GM12878 (cell line): ENCODE data around the gene ST6GALNAC3. TPM values are rescaled to one million over a fixed set of nuclear protein-coding genes. Genes with fewer than 3 reads are reported as not detected.

Source experiments
- ATAC-seq: fragments of 200-7000 bp; cut with Tn5 transposase; 3 replicates; pipeline ENCODE4 v1.9.1; 2020; ENCODE audit warnings: mild to moderate bottlenecking, moderate library complexity
- BruUV-seq: library from RNA; stranded (reverse); fragments of 400-500 nt; replicated peaks from 2 replicates; lab custom pipeline; 2021; lab: Mats Ljungman, UMichigan
- CTCF ChIA-PET: fragments of 300-600 bp; sonication (Branson Sonifier 250); formaldehyde crosslinking; extraction: SDS; loops from one replicate; lab custom pipeline; 2021; ENCODE audit warnings: inconsistent platforms; lab: Yijun Ruan, JAX
- POLR2A ChIA-PET: fragments of 350-600 bp; formaldehyde crosslinking; extraction: SDS; loops from one replicate; lab custom pipeline; 2021; ENCODE audit warnings: inconsistent platforms; lab: Charles Lee
- RAD21 ChIA-PET: fragments of 300-600 bp; sonication (Branson Sonifier 250); formaldehyde crosslinking; loops from one replicate; lab custom pipeline; 2023; ENCODE audit warnings: antibody characterized with exemption; ENCODE audit not compliant: unreplicated experiment; lab: Charles Lee
- SMC1A ChIA-PET: fragments of 300-600 bp; sonication (Branson Sonifier 250); formaldehyde crosslinking; loops from one replicate; lab custom pipeline; 2023; ENCODE audit not compliant: unreplicated experiment, uncharacterized antibody; lab: Charles Lee
- DNase-seq: peaks from one replicate; pipeline ENCODE4 v3.0.0-alpha.2; 2011; ENCODE audit warnings: low read depth, low spot score
- FAIRE-seq: peaks from 3 replicates; lab custom pipeline; 2011; peaks lifted over from hg19 to GRCh38; lab: Jason Lieb, UNC
- H2AFZ ChIP-seq: 2 replicates; pipeline ENCODE4 v1.6.0; 2011; ENCODE audit warnings: low read depth, low read length, control low read depth; ENCODE audit not compliant: control insufficient read depth
- H3K27ac ChIP-seq: 2 replicates; pipeline ENCODE4 v1.5.1; 2011; ENCODE audit warnings: control low read depth; ENCODE audit not compliant: control insufficient read depth, insufficient read depth
- H3K27me3 ChIP-seq, 2 experiments: replicated peaks in 1 of 2; 2 replicates each; pipeline versions ENCODE4 v1.6.0 to v1.6.1; 2011; ENCODE audit warnings: low read length in 1 of 2; ENCODE audit not compliant: control insufficient read depth in 2 of 2, insufficient read depth in 2 of 2
- H3K36me3 ChIP-seq, 2 experiments: 2 replicates each; pipeline ENCODE4 v1.5.1; 2011; ENCODE audit warnings: low read length in 1 of 2; ENCODE audit not compliant: control insufficient read depth in 2 of 2, insufficient read depth in 2 of 2
- H3K4me1 ChIP-seq: 2 replicates; pipeline ENCODE4 v1.6.1; 2011; ENCODE audit warnings: mild to moderate bottlenecking, low read length, moderate library complexity, mixed read lengths; ENCODE audit not compliant: control insufficient read depth, insufficient read depth
- H3K4me2 ChIP-seq: 2 replicates; pipeline ENCODE4 v1.6.0; 2011; ENCODE audit warnings: control low read depth; ENCODE audit not compliant: control insufficient read depth, insufficient read depth
- H3K4me3 ChIP-seq: fragments of 200-600 bp; sonication (generic); 2 replicates; pipeline ENCODE4 v1.5.1; 2016
- H3K79me2 ChIP-seq: 2 replicates; pipeline ENCODE4 v1.6.0; 2011; ENCODE audit warnings: low read length; ENCODE audit not compliant: control insufficient read depth, insufficient read depth
- H3K9ac ChIP-seq: 2 replicates; pipeline ENCODE4 v1.8.0; 2011; ENCODE audit warnings: low read length, control low read depth, mixed read lengths; ENCODE audit not compliant: control insufficient read depth, insufficient read depth
- H3K9me3 ChIP-seq: replicated peaks from 3 replicates; pipeline ENCODE4 v1.5.1; 2011; ENCODE audit warnings: mild to moderate bottlenecking, low read length; ENCODE audit not compliant: control insufficient read depth, insufficient read depth
- H4K20me1 ChIP-seq: 2 replicates; pipeline ENCODE4 v1.6.0; 2011; ENCODE audit not compliant: control insufficient read depth, insufficient read depth
- CHD1 ChIP-seq: IDR thresholded peaks from 2 replicates; pipeline ENCODE4 v1.6.1; 2012; ENCODE audit warnings: low read depth, low read length, improper control_type of control experiment
- CTCF ChIP-seq, 3 experiments: IDR thresholded peaks in 2 of 3; conservative IDR thresholded peaks in 1 of 3; 2 replicates each; pipeline ENCODE4 v1.5.1; 2011; ENCODE audit warnings: low read depth in 3 of 3, low read length in 3 of 3, mild to moderate bottlenecking in 3 of 3, control low read depth in 2 of 3, moderate library complexity in 2 of 3, inconsistent platforms in 1 of 3, mixed read lengths in 1 of 3; ENCODE audit not compliant: control insufficient read depth in 2 of 3, insufficient read depth in 1 of 3; ENCODE audit errors: extremely low read depth in 1 of 3
- EGR1 ChIP-seq, 2 experiments: IDR thresholded peaks; 1 replicate in 1 of 2; 2 replicates in 1 of 2; pipeline ENCODE4 v1.6.1; 2011 to 2012; ENCODE audit warnings: low read depth in 2 of 2, low read length in 2 of 2, borderline replicate concordance in 1 of 2, mild to moderate bottlenecking in 1 of 2, moderate library complexity in 1 of 2
- EP300 ChIP-seq, 2 experiments: fragments of 150-350 bp in 1 of 2; IDR thresholded peaks; 2 replicates each; pipeline ENCODE4 v1.6.1; 2011 to 2012; ENCODE audit warnings: low read depth in 2 of 2, low read length in 2 of 2, borderline replicate concordance in 1 of 2, improper control_type of control experiment in 1 of 2, inconsistent platforms in 1 of 2; ENCODE audit not compliant: control insufficient read depth in 1 of 2
- EZH2 ChIP-seq: IDR thresholded peaks from 2 replicates; pipeline ENCODE4 v1.6.1; 2012; ENCODE audit warnings: low read depth, mild to moderate bottlenecking, control low read depth, inconsistent platforms, low read length, borderline replicate concordance; ENCODE audit not compliant: control insufficient read depth
- HDAC2 ChIP-seq: fragments of 200-600 bp; sonication (generic); IDR thresholded peaks from 2 replicates; pipeline ENCODE4 v1.6.1; 2017
- HDGF ChIP-seq: fragments of 450-650 bp; IDR thresholded peaks from 2 replicates; pipeline ENCODE4 v1.6.1; 2016; ENCODE audit warnings: antibody characterized with exemption
- KAT2A ChIP-seq: conservative IDR thresholded peaks from 2 replicates; pipeline ENCODE4 v1.6.1; 2011; ENCODE audit warnings: low read depth, low read length; ENCODE audit not compliant: control insufficient read depth
- KDM1A ChIP-seq: fragments of 200-600 bp; sonication (generic); IDR thresholded peaks from 2 replicates; pipeline ENCODE4 v1.6.1; 2016; ENCODE audit warnings: borderline replicate concordance
- NR2F1 ChIP-seq: fragments of 450-650 bp; conservative IDR thresholded peaks from 2 replicates; pipeline ENCODE4 v1.6.1; 2017; ENCODE audit warnings: mild to moderate bottlenecking
- POLR2AphosphoS5 ChIP-seq: IDR thresholded peaks from 2 replicates; pipeline ENCODE4 v1.6.1; 2011; ENCODE audit warnings: mild to moderate bottlenecking, low read length, inconsistent platforms
- RELB ChIP-seq: fragments of 450-650 bp; IDR thresholded peaks from 2 replicates; pipeline ENCODE4 v1.6.1; 2017; ENCODE audit warnings: low read depth, mild to moderate bottlenecking, moderate library complexity
- SKIL ChIP-seq: fragments of 450-650 bp; IDR thresholded peaks from 2 replicates; pipeline ENCODE4 v1.6.1; 2017; ENCODE audit warnings: mild to moderate bottlenecking, low read depth, inconsistent platforms; ENCODE audit not compliant: poor library complexity, severe bottlenecking
- SPI1 ChIP-seq: IDR thresholded peaks from 2 replicates; pipeline ENCODE4 v1.6.1; 2011; ENCODE audit warnings: low read depth, mild to moderate bottlenecking, low read length, moderate library complexity, borderline replicate concordance; ENCODE audit not compliant: insufficient read depth
- WGBS: methylation state at CpG from one replicate; pipeline ENCODE4 v1.1.6; 2016; ENCODE audit warnings: low lambda C conversion rate; ENCODE audit not compliant: insufficient replicate concordance, insufficient coverage; ENCODE audit errors: missing lambda C conversion rate; 5-methylcytosine and 5-hydroxymethylcytosine counted together
- in situ Hi-C: fragments of 300-500 bp; cut with MboI; formaldehyde crosslinking; loops from 9 replicates; pipeline ENCODE4 v1.14.3; 2018; ENCODE audit warnings: mixed read lengths
- intact Hi-C: fragments of 100-400 bp; cut with micrococcal nuclease; formaldehyde crosslinking; loops from one replicate; pipeline ENCODE4 v1.14.2; 2022; ENCODE audit not compliant: unreplicated experiment
- polyA plus RNA-seq, 11 experiments: library from polyadenylated mRNA; depleted of rRNA in 4 of 11; unstranded in 6 of 11; stranded (reverse) in 5 of 11; fragments of >200 nt; fragmentation: Nextera tagmentation in 4 of 11; fragmentation: Illumina TruSeq in 1 of 11; extraction: Ambion mirVana in 4 of 11; extraction: Trizol in 1 of 11; gene quantifications; 1 replicate in 1 of 11; 2 replicates in 10 of 11; pipeline versions ENCODE4 v1.2.1 to v1.2.3, GENCODE V29; 2011 to 2016; ENCODE audit warnings: inconsistent platforms in 2 of 11, missing spikeins in 2 of 11, low read depth in 1 of 11
- total RNA-seq, 4 experiments: library from RNA; depleted of rRNA in 3 of 4; stranded (reverse); fragments of >200 nt in 3 of 4; fragmentation: Illumina TruSeq in 1 of 4; extraction: Trizol in 1 of 4; gene quantifications; 2 replicates each; pipeline versions ENCODE4 v1.2.1 to v1.2.3, GENCODE V29; 2013 to 2021

Gene ST6GALNAC3
- total and polyA plus RNA-seq, 10 of the 15 experiments (the other 5 are each of a cell fraction or from before 2014, with no cell fraction given): 0.04 to 0.68 (median 0.18) TPM; not detected in 3

- in situ Hi-C loops (loop anchor here (5.0 to 10.0 kb wide), 2 partner anchors 993 to 1951 kb away; no protein-coding TSS in a partner anchor), intact Hi-C loops (loop anchor here (1.0 to 5.0 kb wide), 5 partner anchors 162 to 989 kb away; no protein-coding TSS in a partner anchor)
- H3K27ac ChIP-seq: no peak overlapping the region
- BruUV-seq: no TSS peak
- RAD21 ChIA-PET: interaction anchor here (0.9 to 3.5 kb wide), 19 partner anchors 10 to 1961 kb away, joined by 3 to 25 read pairs (median 5); no protein-coding TSS in a partner anchor
- SMC1A ChIA-PET: interaction anchor here (0.6 to 3.5 kb wide), 19 partner anchors 10 to 998 kb away, joined by 3 to 29 read pairs (median 4); no protein-coding TSS in a partner anchor
- H3K4me1 ChIP-seq: no peaks in the 10 kb centered on the region
- DNase-seq (no peak), FAIRE-seq (no peak), ATAC-seq (no peak; the same call in 2 of the 3 replicates)
- H2AFZ ChIP-seq: no peak overlapping the region
- CTCF ChIA-PET: interaction anchor here (1.0 to 4.1 kb wide), 37 partner anchors 9 to 999 kb away, joined by 3 to 59 read pairs (median 4); no protein-coding TSS in a partner anchor
- POLR2A ChIA-PET: no interaction called here
- no peaks in the 10 kb centered on the region; a peak in 1 of 4 replicates for H3K27me3 ChIP-seq
- H3K4me2 ChIP-seq: no peak overlapping the region
- H3K9ac ChIP-seq: no peak overlapping the region
- no peaks in the 10 kb centered on the region for H4K20me1 ChIP-seq
- no peaks in the 10 kb centered on the region for H3K9me3 ChIP-seq
- TF ChIP-seq EZH2 (no peak), CTCF (IDR thresholded peaks at IDR 0.05 in 2 of 3, conservative IDR thresholded peaks at IDR 0.05 in 1 of 3; ENCODE audit: control insufficient read depth in 2 of 3, extremely low read depth in 1 of 3, insufficient read depth in 1 of 3, low read depth in 3 of 3, low read length in 3 of 3) (no peak), SPI1 (no peak), RELB (no peak), SKIL (no peak), EP300 (IDR thresholded peaks at IDR 0.05; ENCODE audit: borderline replicate concordance in 1 of 2, control insufficient read depth in 1 of 2, low read depth in 2 of 2, low read length in 2 of 2) (no peak), NR2F1 (no peak), HDAC2 (no peak), KDM1A (no peak), POLR2AphosphoS5 (no peak), HDGF (no peak), KAT2A (no peak), EGR1 (IDR thresholded peaks at IDR 0.05; ENCODE audit: borderline replicate concordance in 1 of 2, low read depth in 2 of 2, low read length in 2 of 2) (no peak), CHD1 (no peak)
- H3K79me2 ChIP-seq: no peaks in the 10 kb centered on the region
- no peak overlapping the region for H3K4me3 ChIP-seq
- H3K36me3 ChIP-seq: no peaks in the 10 kb centered on the region
- WGBS: 30% methylated on average over 8 of the region's 8 CpGs
These were observed 79.3 kb downstream of the ST6GALNAC3 start for GRCh38 chr1:76153841-76154205.
